Measurements from ENCODE around the gene DAGLA.

The DAGLA gene

DNA sequence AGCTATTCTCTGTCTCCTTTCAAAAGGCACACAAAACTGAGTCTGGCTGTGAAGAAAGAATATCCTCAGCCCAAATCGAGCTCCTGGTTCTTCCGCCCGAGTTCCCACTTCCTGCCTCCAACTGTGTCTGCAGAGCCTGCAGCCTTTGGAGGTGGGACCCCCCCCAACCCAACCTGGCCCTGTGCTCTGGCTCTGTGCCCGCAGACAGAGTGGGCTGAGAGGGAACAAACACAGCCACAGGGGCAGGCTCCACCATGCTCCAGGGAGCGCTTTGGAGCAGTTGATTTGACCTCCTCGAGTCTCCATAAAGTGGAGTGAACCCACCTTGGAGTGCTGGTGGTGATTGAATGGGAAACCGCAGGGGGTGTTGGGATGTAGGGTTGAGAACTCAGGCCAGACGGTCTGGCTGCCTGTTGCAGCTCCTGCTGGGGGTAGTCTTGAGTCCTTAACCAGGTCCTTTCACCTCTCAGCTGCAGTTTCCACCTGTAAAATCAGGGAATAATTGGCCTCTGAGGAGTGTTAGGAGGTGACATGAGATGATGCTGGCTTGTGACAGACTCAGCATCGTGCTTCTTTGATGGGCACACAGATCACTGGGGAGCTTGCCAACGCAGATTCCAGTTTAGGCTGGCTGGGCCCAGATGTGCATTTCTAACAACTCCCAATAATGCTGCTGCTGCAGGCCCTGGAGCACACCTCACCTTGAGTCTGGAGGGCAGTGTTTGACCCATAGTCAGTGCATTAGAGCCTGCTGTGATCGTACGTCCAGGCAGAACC lies 11.4 kb downstream of the DAGLA start:
- DNase-seq = no peak

DNA sequence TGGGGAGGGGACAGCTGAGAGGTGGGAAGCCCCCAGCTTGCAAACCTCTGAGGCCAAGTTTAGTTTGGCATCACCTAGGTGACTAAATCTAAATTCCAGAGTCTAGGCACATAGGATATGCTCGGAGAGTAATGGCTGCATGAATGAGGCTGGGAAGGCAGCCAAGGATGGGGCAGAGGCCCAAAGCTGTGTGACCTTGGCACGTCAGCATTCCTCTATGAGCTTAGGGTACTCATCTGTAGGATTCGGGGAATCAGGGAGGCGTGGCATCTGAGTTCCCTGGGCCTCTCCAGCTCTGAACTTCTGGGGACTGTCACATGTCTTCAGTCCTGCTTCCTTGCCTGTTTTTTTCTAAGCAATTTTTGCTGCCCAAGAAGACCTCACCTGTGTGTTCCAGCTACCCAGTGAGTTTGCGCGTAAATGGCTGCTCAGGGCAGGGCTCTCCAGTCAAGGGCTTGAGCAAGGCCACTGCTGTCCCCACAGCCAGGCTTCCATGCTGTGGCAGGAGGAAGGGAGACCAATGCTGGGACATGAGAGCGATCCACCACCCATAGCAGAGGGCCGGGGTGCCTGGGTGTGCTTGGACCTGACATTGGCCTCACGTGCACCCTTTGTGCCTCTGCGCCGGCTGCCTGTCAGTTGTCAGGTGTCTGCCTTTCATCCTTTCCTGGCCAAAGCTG lies 13.9 kb downstream of the DAGLA start:
- no peak for DNase-seq

DNA sequence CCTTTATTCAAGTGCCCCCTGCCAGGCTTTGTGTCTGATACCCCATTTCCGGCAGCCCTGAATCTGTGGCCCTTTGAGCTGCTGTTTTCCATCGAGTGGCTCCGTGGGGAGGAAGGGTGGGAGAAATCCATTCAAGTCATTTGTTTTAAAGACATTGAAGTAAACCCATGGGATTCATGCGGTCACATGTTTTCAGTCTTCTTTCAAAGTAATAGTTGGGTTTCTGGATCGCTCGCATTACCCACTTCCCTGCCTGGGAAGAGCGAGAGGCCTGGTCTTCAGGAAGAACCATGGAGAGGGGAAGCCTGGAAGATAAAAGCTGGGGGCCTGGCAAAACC lies 14.4 kb downstream of the DAGLA start:
- DNase-seq = no peak

DNA sequence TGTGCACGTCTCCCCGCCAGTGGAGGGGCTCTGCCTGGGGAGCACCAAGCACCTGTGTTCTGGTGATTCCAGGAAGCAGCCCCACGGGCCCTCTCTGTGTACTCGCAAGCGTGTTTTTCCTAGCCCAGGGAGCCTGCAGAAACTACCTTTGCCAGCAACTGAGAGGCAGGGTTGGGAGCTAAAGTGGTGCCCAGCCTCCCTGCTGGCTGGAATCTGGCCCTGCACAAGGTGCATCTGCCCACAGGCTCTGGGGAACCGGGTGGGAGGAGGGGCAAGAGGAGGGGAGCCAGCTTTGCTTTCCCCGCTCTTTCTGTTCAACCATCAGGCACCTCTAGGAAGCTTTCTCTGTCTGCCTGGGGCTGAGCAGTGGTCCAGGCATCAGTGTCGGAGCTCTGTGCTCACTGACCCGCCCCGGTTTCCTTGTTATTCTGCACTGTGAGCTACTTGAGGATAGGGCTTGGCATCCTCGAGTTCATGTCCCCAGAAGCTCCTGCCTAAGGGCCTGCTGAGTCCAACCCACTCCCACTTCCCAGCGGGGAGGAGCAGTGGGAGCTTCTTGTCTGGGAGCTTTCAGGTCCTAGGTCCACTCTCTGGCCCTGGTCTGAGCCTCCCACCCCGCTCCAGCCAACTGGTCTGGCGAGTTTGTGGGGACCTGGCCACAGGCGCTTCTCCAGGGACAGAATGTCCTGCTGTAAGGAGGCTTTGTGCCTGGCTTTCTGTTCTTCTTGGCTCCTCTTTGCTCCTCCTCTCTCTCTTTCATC lies 14.9 kb downstream of the DAGLA start:
- DNase-seq = no peak

DNA sequence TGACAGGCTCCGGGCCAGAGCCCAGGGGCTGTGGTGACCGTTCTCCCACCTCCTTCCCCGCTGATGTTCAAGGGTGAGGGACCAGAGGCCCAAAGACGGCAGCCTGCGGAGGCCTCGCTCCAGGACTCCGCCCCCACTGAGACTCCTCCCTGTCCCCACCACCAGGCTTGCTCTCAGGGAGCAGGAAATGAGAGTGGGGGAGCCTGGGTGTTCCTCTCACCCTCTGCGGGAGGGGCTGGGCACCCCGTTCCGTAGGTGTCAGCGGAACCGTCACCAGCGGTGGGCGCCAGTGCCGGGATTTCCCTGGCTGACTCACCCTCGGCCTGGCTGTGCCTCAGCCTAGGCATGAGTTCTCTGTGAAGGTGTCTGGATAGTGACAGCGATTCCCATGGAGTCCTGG lies 15.7 kb downstream of the DAGLA start:
- DNase-seq = no peak

DNA sequence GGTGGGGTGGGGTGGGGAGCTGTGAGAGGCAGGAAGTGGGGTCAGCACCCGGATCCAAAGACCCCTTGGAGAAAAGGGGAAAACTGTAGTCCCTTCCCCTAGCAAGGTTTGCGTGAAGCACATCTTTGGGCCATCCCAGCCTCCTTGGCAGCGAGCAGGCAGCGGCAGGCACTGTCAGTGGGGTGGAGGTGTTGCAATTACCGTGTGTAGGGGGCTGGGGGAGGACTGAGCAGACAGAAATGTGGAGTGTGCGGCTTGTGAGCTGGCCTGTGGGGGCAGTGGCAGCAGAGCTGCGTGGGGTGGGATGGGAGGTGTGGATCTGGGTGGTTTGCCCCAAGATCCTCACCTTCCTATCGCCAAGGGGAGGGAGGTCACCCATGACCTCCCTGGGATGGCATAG lies 16.4 kb downstream of the DAGLA start:
- no peak for DNase-seq

DNA sequence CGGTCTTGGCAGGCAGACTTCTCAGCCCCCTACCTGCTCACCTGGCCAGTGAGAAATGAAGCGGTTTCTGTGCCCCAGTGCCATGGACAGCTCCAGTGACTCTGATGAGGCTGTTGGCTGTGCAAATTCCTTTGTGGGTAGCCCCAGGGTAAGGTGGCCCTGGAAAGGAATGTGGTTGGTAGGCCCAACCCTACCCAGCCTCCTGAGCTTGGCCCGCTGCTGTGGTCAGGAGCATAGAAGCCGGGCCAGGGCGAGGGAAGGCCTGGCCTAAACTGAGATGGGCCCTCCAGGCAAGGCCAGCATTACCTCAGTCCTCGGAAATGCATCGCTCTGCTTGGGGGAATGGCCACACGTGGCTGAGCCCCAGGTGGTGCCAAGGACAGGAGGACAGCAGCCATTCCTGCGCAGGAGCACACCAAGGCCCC lies 16.9 kb downstream of the DAGLA start:
- no peak for DNase-seq

DNA sequence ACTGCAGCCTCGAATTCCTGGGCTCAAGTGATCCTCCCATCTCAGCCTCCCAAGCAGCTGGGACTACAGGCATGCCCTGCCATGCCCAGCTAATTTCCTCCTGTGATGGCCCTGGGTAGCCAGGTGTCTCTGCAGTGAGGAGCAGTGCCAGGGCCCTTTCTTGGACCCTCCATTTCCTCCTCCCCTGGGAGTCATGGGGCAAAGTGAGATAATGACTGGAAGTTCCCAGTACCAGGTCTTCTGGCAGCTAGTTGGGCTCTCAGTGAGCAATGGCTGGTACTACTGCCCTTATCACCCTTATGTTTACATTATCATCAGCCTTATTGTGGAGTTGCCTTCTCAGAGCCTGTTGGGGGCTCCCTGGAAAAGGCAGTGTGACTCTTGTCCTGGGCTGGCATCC lies 17.6 kb downstream of the DAGLA start:
- DNase-seq = no peak

DNA sequence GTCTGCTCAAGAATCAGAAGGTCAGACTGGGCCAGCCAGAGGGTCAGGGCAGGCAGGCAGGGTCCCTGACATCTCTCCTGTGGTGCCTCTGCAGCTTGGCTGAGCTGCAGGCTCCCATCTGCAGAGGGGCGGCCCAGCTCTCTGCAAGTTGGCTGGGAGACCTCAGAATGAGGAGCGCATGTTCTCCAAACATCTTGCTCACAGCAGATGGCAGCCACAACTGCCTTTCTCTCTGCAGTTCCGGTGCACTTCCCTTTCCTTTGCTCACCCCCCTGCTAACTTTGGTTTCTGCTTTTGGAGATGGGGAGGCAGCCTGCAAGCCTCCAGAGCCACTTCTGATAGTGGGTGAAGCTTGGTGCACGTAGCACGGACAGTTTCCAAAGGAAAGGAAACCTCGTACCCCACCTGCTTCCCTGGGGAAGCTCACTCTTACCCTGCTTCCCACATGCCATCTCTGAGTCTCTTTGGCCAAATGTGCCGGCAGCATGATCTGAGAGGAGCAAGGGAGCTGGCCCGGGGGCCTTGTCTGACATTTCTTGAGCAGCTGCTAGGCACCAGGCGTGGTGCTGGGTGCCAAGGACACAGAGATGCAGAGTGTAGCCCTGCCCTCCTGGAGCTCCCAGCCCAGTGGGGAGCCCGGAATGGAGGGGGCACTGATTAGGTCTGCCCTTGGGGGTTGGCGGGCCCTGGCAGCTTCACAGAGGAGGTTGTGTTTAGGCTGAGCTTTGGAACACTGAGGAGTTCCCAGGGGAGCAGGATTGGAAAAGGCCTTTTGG lies 18.2 kb downstream of the DAGLA start:
- no peak for DNase-seq

DNA sequence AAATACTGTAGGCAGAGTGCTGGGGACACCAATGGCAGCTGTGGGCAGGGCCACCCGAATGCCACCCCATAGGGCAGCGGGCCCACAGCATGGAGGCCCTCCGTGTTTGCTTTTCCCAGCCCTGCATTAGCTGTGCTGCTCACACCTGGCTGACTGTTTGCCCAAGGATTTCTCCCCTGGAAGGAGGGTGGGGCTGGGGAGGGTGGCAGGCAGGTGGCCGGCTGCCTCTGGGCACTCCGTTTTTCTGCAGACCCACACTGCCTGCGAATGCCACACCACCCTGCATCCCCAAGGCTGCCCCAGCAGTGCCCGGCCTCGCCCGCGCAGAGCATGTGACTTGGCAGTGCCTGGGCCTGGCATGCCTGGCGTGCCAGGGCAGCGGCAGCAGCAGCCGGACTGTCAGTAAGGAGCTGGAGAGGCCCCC lies 19.6 kb downstream of the DAGLA start:
- no peak for DNase-seq

DNA sequence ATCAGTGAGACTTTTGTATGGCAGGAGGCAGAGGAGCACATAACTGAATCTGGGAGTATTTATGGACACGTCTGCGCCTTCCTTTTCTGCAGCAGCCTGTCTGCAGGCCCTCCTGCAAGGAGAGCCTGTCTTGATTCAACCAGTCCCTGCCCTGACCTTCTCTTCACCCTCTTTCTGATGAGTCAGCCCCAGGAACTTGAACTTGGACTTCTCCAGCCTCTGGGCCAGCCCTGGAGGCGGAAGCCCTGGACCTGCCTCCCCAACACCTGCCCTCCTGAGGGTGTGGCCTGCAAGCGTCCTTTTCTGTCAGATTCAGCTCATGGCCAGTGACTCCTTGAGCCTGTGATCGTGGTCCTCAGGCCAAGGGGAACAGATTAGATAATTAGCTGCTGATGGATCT lies 20.0 kb downstream of the DAGLA start:
- no peak for DNase-seq

DNA sequence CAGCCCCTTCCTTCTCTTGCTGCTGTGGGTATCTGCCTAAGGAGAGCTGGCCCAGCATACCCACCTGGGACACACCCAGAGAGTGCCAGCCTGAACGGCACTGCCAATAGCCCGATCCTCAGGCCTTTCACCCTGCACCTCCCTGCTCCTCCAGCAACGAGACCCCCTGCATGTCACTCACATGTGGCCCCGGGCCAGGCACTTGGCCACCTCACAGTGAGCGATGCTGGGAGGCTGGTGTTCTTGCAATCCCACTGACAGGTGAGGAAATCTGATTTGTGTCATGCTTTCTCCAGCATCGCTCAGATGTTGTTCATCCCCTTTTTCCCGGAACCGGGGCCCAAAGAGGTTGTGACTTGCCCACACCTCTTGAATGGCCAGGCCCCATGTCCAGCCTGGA lies 20.5 kb downstream of the DAGLA start:
- no peak for DNase-seq

DNA sequence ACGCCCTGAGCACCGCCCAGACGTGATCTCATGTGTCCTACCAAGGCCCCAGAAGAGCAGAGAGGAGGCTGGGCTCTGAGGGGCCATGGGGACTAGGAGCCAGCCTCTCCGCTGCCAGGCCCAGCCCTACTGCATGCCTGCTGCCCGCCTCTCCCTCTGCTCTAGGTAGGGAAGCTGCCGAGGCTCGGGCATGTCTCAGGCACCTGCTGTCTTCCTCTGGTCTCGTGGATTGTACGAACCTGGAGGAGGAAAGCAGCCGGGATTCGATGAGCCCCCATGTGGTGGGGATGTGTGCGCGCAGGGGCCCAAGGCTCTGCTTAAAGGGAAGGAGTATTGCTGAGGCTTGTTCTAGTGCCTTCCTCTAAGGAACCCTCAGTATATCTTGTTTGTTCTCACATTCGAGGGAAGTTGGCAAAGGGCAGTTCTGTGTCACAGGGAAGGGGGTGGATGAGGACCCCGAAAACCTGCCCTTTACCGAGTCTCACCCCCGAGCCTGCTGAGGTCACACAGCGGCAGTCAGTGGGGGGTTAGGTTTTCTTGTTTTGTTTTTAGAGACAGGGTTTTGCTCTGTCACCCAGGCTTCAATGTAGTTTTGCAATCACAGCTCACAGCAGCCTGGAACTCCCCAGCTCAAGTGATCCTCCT lies 21.2 kb downstream of the DAGLA start:
- no peak for DNase-seq

DNA sequence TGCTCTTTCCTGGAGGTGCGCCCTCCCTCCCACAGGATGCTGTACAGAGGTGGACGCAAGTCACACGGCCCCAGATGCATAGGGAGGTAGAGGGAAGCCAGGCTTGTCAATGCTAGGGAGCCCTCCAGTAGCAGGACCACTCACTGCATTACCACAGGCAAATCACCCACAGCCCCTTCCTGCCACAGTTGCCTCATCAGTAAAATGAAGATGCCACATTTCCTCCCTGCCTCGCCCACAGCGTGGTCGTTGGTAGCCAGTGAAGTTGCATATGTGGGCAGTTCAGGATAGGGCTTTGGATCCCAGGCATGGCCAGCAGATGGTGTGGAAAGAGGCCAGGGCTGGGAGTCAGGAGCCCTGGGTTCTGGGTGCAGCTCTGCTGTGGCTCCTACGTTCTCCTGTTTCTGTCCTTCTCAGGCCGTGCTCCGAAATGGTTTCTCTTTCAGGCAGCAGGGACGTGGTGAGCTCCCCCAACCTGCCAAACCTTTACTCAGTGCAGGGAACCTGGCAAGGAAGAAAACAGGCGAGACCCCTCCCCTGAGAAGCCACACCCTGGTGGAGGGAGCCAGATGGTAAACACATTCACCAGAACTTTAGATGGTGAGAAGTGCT lies 22.6 kb downstream of the DAGLA start:
- no peak for DNase-seq

DNA sequence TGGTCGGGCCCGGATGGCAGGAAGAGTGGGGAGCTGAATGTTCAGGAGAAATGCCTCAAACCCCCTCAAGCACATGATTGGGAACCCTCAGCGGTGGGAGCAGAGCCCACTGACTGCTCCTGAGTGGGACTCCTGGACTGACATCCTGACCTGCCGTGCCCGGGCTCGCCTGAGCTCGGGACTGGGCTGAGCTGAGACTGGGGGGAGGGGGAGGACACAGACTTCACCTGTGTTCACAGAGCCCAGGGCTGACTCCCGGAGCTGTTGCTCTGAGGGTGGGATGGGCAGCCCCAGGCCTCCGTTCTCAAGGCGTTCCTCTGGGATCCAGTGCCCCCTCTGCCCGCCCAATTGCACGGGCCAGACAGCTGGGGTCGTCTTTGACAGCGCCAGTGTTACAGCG lies 24.6 kb downstream of the DAGLA start:
- no peak for DNase-seq

DNA sequence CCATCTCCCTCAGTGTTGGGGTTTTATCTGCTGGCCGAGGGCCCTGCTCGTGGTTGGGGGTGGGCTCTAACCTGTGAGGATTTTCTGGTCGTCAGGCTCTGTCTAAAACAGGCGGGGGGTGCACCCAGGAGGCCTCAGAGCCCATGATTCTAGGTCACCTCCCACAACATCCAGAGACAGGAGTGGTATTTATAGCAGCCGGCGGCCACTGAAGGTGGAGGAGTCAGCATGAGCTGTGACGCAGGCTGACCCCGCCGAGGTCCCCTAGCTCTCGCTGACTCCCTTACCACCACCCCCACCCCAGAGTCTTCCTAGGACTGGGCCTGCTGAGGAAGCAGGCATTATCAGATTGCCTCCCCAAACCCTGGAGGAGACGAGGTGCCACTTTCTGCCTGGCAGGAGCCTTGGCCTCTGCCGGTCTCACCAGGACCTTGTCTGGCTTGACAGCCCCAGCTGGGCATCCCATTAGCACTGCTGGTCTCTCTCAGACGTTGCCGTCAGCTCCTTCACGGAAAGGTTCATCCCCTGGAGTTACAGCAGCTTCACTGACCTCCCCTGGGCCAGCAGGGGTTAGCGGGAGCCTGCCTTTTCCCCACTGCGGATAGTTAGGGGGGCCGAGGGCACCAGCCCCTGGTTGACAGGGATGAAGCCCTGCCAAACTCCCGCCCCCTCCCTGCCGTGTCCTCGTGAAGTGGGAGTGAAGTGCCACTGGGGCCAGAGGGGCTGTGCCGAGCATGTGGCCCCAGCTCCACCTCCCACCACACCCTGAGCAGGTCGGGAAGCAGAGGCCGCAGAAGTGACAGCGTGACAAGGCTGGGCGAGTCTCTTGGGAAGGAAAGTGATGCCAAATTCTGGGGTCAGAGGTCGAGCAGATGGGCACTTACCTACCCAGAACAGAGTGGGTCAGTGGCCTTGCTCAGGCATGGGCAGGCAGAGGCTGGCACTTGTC lies 26.5 kb downstream of the DAGLA start:
- no peak for DNase-seq

DNA sequence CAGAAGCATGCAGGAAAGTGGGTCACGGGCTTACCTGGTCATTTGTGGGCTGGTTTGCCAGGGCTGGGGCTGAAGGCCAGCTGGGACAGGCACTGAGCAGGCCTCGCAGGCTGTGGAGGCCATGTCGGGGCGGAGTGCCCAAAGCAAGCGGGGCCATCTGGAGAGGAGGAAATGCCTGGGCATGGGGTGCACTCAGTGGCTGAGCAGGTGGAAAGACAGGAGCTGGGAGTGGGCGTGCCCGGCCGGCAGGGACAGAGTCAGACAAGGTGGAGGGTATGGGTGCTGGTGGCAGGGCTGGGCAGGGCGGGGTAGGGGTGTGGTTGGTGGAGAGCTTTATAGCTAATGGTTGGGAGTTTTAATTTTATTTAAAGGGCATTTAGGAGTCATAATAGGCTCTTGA lies 27.4 kb downstream of the DAGLA start:
- no peak for DNase-seq

DNA sequence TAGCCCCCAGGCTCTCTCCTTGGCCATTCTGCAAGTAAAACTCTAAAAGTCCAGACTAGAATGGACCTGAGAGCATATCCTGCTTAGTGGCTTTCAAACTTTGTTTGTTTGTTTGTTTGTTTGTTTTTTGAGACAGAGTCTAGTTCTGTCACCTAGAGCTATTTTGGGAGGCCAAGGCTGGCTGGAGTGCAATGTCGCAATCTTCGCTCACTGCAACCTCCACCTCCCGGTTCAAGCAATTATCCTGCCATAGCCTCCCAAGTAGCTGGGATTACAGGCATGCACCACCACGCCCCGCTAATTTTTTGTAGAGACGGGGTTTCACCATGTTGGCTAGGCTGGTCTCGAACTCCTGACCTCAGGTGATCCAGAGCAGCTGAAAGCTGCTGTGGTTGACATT lies 28.9 kb downstream of the DAGLA start:
- no peak for DNase-seq

DNA sequence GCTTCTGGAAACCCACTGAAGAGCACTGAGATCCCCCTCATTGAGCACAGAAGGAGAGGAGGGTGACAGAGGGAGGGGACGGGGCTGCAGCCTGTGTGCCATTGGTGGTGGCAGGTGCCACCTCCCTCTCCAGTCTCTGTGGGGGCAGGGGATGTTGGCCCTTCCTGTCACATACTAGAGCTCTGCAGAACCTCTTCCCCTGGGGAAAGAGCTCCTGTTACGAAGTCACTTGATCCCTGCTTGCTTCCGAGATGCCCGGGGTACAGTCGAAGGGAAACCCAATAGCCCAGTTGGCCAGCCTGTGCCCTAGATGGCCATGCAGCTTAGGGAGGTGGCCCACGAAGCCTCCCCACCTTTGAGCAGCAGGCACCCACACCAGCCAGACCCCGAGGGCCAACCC lies 29.4 kb downstream of the DAGLA start:
- no peak for DNase-seq

DNA sequence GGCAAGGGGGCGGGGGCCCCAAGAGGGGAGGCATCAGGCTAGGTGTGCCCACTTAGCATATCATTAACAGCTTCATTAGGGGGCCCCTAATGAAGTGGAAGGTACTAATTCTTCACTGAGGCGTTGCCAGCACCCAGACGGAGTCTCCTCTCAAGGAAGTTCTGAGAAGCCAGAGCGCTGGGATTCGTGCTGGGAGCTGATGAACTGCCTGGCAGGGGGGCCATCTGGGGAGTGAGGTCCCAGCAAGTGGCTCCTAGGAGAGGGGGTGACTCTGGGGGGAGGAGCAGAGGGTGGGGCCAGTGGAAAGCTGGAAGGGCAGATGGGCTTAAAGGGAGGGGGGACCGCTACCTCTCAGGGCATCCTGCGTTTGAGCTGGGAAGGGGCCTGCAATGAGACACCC lies 29.8 kb downstream of the DAGLA start:
- DNase-seq = no peak

DNA sequence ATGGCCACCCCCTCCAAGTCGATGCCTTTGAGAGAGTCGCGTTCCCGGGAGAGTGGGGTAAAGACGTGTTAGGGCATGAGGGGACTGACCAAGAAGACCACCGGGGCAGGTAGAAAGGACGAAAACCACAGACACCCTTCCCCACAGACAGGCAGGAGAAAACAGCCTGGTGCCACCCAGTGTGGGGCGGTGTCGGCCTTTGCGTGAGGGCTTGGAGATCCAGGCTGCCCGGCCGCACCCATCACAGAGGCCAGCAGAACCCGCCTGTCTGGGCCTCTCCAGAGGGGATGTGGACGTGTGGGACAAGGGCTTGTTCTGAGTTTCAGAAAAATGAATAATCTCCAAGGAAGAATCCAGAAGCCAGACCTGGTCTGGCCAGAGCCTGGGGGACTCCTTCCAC lies 30.8 kb downstream of the DAGLA start:
- no peak for DNase-seq

Measured in NK-92 treated with Interleukin-12 subunit alpha and Interleukin-12 subunit beta, amount 100 ng/mL, for 24 hours (cell line).